GM19455 (cell line): ENCODE measurements around the gene SEPSECS.

Source experiments
- ATAC-seq: cut with Tn5 transposase; IDR thresholded peaks from one replicate; pipeline ENCODE4 v1.9.1; 2021; ENCODE audit not compliant: unreplicated experiment

Gene SEPSECS

DNA sequence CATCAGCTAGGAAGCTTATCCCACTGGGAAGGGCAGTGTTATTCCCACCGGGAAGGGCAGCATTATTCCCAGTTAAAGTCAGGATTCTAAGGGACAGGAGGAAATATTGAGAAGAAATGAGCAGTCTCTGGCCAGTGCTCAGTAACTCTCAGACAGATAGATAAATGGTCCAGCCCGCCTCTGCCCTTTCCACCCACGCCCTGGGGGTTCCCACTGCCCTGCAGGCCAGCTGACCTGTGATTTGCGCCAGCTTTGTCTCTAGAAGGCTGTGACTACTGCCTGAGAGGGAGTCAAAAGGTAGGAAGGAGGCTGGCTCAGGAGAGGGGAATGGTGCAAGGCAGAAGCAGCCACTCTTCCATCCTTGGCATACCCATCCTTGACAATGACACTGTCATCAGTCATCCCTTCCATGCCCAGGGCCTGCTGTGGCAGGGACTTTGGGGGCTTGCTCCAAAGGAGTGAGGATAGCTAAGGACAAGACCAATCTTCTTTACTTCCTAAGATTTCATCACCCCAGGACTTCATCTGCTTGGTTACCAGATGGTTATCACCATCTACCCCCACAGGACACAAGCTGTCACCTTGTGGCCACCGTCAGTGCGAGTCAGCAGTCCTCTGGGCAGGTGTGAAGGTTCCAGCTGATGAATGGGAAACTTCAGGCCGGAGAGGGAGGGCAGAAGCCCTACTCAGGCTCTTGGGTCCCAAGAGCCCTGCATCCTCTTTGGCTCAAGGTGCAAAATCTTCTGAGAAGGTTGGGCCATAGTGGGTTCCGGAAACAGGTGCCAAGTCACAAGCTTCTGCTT lies 49.5 kb downstream of the SEPSECS start:
- no peak for ATAC-seq

DNA sequence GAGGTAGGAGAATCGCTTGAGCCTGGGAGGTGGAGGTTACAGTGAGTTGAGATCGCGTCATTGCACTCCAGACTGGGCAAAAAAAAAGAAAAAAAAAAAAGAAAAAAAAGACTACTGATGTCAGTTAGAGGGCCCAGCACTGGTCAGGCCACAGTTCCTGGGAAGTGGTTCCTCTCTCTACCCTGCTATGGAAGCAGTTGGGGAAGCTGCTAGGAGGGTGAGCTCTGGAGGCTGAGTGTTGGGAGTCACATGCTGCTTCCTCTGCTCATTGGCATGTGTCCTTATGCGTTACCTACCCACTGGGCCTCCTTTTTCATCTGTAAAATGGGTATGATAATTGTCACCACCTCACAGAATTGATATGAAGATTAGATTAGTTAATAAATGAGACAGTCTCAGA lies 50.7 kb downstream of the SEPSECS start:
- ATAC-seq: no peak

DNA sequence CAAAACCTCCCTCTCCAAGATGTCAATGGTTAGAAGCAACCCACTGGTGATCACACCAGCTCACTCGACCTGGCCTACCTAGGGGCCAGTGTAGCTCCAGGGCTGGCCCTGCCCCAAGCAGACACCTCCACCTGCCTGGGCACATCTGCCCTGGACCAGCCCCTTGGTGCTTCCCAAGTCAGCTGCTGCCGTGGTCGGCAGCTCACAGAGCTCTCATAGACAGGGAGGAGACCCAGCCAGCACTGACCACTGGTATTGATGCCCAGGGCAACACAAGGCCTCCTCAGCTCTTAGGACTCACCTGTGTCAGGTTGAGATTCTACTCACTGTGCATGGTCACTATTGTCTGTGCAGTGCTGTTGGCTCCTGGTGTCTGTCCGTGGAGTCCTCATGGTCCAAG lies 51.7 kb downstream of the SEPSECS start:
- no peak for ATAC-seq

DNA sequence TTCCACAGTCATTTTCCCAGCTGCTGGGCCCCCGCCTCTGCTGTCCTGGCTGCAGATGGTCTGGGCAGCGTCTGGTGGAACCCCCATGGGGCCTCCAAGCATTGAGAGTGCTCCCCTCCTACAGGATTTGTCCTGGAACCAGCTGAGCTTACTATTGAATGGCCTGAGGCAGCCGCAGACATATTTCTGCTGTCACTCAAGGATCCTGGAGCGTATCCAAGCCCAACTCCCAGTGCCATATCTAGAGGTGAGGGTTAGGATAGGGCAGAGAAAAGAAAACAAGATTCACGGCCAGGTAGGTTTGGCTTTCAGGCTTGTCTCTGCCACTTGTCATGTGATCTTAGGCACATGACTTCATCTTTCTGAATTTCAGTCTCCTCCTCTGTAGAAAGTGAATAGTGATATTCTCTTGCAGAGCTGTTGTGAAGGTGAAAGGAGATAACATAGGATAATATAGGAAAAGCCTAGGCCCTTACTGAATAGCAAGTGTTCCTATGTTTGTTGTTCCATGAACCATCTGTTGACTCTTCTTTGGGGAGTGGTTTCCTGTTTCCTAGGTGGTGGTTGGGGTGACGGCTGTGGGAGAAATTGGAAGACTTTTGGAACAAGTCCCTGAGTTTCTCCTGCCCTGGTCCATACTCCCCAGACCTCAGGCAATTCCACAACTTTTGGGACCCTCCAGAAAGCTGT lies 52.3 kb downstream of the SEPSECS start:
- ATAC-seq: no peak

DNA sequence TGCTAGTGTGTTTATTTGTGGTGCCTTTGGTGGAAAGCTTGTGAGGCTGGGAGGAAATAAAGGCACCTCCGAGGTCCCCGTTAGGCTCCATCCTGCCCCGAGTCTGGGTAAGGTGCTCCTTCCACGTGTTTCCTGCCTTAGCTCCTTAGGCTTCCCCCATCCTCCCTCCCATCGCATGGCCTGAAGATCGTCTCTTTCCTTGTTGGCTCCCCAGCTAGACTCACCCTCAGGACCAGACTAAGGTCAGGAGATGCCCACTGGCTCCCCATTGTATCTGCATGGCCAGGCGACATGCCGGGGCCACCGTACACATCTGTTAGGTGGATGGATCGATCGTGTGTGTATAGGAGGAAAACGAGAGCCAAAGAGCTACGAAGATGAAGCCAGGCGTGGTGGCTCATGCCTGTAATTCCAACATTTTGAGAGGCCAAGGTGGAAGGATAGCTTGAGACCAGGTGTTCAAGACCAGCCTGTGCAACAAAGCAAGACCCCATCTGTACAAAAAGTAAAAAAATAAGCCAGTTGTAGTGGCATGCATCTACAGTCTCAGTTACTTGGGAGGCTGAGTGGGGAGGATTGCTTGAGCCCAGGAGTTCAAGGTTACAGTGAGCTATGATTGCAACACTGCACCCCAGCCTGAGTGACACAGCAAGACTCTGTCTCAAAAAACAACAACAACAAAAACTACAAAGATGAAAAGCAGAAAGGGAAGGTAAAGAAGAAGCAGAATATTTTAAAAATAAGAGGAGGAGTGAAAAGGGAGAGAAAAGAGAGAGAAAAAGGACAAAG lies 53.7 kb downstream of the SEPSECS start:
- no peak for ATAC-seq

DNA sequence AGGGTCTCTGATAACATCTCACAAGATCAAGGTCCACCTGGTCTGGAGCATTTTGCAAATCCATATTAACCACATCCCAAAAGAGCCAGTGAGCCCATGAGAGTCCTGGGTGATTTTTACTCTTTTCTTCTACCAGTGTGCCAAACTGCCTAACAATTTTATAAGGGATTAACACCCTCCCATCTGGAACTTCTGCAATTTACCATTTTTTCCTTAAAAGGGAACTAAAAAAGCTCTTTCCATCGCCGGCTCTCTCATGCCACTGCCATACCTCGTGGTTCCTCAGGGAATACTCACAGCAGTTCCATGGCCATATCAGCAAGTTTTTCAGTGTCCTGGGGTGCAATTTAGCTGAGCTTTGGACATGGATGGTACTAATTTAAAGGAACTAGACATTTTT lies 55.7 kb downstream of the SEPSECS start:
- no peak for ATAC-seq

DNA sequence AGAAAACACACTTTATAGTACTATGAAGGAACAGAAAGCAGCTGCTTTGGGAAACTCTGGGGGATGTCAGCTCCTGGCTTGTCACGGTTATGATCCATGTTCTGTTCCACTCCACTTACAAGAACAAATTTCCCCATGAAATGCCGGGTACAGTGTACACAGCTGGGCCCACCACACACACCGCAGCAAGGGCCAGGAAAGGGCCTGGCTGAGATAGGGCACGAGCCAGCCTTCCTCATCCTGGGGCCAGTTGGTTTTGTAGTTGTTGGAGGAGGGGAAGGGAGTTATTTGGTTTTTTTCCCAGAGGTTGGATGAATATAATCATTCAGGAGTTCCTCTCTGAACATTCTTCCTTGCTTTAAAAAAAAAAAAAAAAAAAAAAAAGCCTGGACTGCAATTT lies 56.8 kb downstream of the SEPSECS start:
- no peak for ATAC-seq

DNA sequence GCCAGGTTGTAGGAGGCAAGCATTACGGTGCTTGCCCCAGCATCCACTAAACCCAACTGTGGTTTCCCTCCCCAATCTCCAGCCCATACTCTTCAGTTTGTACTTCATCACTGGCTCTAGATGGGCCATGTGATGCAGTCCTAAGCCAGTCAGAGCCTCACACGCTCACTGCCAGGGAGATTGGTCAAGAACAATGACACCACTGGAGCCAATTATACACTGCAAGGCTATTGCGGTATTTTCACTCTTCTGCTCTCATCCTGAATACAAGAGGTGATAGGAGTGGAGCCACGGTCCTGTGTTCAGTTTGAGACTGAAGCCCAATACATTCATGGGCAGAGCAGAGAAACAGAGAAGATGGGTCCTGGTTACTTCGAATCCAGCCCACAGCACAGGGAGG lies 58.4 kb downstream of the SEPSECS start:
- no peak for ATAC-seq

DNA sequence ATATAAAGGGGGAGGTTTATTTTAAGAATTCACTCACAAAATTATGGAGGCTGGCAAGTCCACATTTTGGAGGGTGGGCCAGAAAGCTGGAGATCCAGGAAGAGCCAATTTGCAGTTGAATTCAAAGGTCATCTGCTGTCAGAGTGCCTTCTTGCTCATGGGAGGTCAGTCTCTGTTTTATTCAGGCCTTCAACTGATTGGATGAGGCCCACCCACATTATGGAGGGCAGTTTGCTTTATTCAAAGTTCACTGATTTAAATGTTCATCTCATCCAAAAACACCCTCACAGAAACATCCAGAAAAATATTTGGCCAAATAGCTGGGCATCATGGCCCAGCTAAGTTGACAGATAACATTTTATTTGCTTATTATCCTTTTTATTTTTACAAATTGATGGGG lies 59.5 kb downstream of the SEPSECS start:
- no peak for ATAC-seq

DNA sequence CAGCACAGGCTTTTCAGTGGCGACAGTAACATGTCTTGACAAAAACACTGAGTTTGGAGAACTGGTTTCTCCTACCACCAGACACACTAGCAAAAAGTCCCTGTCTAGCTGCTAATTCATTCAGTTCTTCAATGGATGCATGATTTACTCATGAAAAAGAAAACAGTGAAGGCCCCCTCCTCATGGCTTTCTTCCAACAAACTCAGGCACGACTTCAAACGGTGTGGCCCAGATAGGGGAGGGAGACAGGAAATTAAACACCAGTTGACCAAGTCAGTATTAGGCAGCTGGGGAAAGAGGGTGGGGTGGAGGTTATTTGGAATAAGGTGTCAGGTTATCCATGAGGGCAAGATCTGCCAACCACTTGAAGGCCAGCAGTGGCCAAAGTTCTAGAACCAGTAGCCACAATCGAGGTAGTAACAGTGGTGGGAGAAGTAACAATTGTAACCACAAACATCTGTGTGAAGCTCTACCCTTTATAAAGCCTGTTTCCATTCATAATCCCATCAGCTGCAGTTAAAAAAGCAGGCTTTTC lies 60.2 kb downstream of the SEPSECS start:
- no peak for ATAC-seq

DNA sequence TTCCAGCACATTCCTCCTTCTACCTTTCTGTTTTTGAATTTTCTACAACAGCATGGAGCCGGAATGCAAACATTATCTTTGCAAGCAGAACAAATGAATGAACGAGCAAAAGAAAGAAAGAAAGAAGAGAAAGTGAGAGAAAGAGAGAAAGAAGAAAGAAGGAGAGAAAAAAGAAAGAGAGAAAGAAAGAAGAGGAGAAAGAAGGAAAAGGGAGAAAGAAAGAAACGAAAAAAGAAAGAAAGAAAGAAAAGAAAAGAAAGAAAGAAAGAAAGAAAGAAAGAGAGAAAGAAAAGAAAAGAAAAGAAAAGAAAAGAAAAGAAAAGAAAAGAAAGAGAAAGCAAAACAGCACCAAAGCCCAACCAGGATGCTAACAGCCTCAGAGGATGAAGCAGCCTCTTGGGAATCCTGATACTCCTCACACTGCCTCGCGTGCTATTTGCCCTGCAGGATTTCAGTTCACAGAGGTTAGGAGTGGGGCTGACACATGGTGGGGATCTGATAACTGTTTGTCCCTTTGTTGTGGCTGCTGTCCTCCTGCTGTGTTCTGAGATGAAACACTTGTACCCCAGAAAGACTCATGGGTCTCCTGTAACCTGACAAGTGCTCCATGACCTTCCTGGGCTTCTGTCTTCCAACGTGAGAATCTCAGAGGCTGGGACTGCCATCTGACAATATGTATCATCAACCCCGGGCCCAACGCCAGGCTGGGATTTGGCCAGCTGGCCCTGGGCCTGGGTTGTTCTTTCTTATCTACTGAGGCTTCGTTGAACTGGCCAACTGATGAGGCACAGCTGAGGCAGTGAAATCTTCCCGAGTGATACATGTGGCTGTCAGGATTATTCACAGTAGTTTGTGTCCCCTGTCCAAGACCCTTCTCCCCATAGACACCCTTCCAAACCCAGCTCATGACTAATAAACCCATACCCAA lies 61.0 kb downstream of the SEPSECS start:
- no peak for ATAC-seq

DNA sequence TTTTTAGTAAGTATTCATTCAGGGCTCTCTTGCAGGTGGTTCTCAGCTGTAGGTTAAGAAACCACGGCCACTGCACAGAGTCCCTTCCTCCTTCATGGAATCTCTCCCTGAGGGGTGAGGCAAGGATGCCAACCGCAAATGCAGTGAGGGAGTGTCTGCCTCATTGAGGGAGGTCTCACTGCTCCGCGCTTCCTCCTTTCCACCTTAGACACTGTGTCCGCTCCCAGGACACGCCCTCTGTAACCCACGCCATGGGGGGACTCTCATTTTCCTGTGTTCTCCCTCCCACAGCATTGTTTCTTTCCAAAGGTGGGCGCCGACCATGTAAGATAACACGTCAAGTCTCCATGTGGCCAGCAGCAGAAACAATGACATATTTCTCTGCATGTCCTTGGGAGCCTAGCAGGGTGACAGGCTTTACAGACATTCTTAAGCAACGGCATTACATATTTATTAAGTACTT lies 63.2 kb downstream of the SEPSECS start:
- no peak for ATAC-seq

DNA sequence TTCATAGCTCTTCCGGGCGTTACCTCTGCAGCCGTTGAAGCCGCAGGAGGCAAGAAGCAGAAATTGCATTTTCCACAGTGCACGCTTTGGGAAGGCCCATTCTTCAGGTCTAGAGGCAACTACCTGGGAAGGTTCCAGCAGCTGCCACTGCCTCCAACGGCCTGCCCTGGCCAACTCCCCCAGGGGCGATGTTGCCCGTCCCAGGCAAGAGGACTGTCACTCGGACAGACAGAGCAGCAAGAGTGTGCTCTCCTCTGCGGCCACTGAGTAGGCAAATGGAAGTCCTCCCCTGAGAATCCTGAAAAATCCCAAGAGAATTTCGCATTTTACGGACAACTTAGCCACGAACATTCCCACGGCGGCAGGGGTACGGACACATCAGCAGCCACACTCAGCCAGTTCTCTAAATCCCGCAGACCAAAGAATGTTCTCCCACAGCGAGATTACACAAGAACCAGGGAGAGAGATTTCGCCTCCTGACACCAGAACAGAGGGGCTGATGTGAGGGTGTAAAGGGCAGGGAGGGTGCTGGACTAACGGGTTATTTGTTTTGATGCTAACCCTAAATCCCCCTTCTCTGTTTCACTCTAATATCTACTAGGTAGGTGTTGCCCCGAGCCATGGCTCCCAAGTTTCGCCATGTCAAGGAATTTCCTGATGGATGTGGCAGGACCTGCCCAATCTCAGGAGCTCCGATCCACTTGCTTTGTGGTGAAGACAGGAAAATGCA lies 63.8 kb downstream of the SEPSECS start:
- ATAC-seq: no peak

DNA sequence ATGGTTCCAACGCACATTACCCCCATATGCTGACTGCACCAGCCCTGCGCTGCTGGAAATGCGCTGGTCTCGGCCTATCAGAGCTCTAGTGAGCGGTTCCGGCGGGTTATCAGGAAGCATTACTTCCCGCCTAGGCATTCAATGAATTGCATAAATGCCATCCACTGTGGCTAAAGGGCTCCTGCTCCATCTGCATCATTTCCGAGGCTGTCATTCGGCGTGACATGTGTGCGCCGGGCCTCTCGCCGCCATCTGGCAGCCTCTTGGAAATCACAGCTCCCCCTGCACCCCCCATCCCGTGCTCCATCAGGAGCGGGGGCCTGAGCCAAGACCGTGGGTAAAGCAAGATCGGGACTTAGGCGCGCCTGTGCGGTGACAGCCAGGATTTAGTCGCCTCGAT lies 64.4 kb downstream of the SEPSECS start:
- no peak for ATAC-seq

DNA sequence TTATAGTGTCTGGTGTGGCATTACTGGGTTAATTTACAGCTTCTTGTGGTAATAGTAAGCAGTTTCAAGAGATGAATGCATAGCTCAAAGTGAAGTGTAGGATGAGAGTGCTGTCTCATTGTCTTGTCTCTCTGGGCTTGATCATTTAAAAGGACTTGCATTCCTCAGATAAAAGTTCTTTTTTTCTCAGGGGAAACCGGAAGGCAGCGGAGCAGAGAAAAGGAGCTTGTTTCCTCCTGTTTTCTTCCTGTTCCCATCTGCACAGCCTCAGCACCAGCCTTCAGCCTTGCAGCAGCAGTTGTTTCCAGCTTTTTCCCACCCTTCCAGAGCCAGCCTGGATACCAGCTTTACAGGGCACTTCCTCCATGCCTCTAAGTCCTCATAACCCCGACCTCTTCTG lies 68.1 kb downstream of the SEPSECS start:
- ATAC-seq: no peak

DNA sequence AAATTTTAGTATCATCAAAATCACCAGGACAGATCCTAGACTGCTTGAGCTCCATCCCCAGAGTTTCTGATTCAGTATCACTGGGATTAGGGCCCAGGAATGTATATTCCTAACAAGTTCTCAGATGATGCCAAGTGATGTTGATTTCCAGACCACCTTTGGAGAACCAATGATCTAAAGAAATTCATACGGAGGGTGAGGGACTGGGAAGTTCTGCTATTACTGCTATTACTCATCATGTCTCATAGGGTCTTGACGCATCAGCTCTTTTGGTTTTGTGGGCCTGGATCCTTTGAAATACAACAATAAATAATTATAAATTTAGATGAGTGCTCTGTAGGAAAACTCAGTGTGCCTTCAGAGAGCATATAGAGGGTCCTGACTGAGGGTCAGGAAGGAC lies 69.7 kb downstream of the SEPSECS start:
- no peak for ATAC-seq

DNA sequence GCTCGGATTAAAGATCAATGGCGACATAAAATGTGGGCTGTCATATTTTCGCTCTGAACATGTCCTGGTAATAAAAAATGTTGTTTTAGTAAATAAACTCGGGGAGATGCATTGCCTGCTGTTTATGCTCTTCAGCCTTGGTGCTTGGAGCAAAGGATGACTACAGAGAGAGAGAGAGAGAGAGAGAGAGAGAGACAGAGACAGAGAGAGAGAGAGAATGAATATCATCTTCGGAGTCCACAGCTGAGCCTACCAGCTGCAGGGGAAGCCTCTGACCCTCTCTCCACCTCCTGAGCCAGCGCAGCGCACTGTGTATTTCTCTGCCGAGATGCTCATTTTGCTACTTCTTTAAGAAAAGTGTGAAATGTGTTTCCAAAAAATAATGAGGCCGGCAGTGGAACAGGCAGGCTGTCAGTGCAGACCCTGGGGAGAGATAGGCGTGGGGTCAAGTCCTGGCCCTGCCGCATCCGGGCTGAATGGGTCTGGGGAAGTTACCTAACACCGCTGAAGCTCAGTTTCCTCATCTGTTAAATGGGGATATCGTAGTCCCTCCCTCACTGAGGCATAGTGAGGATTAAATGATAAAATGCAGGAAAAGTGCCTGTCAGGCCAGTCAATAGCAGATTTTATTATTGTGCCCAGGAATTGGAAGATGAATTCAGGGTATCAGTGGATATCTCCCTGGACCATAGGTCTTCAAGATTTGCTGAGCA lies 71.0 kb downstream of the SEPSECS start:
- ATAC-seq: no peak

DNA sequence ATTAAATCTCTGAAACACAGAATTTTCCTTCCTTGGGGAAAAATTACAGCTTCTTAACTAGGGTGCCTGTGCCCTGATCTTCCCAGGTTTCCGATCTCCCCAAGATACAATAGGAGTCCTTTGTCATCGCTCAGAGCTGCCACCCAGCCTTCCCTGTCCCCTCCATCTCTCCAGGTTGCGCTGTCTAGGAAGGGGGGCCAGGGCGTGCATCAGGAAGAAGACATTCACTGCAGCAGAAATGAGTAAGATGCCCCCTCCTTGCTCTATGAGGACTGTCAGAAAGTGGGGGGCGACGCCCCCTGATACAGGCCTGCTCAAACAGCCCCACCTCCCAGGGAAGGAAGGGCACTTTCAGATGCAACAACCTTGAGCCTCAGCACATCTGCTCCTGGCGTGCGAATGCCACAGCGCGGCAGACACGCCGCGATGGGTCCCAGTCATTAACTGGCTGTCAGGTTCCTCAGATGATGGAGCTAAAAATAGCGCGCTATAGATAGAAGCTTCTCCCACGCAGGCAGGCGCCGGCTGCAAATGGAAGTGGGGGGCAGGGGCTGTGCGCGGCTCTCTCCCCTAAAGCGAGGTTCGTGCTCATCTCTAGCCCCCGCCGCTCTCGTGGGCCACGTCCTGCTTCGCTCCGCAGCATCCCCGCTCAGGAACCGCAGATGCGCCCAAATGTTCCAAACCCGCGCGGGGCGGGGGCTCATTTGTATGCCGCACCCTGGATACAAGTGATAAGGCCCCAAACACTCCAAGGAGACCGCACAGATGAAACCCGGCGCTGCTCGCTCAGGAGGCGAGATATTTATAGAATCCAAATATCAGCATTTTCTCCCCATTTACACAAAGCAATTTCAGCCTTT lies 71.9 kb downstream of the SEPSECS start:
- no peak for ATAC-seq
